Prostate gland (tissue), 2 donors: ENCODE data around the gene SRPK1.

ENCODE experiments used
- POLR2A ChIP-seq: fragments of 450-650 bp; IDR thresholded peaks from one replicate; pipeline ENCODE4 v1.6.1; 2016; ENCODE audit warnings: antibody characterized with exemption, mild to moderate bottlenecking
- TF ChIP-seq, protein P1 (sequence below), 4 experiments: fragments of 200-600 bp in 2 of 4; fragments of 450-650 bp in 2 of 4; sonication (generic) in 2 of 4; IDR thresholded peaks; 1 replicate in 3 of 4; 2 replicates in 1 of 4; pipeline ENCODE4 v1.5.1; 2016 to 2019; ENCODE audit warnings: antibody characterized with exemption in 4 of 4, mild to moderate bottlenecking in 2 of 4, moderate library complexity in 2 of 4

DNA sequence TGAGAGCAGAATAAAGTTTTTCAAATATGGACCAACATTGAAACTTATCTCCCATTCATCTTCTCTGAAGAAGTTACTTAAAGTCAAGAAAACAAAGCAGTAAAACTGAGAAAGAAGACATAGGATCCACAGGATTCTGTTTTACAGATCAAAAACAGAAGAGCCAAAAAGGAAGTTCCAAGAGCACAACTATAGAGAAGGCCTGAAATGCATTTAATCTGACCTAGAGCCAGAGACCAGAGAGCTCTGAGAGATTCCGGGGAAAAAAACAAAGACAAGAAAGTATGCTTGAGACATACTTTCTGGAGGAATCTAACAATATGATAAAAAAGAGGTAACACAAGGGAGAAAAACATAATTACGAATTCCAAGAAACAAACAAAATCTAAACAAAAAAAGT is 26.1 kb downstream of the SRPK1 start:
- TF ChIP-seq, protein P1, sequence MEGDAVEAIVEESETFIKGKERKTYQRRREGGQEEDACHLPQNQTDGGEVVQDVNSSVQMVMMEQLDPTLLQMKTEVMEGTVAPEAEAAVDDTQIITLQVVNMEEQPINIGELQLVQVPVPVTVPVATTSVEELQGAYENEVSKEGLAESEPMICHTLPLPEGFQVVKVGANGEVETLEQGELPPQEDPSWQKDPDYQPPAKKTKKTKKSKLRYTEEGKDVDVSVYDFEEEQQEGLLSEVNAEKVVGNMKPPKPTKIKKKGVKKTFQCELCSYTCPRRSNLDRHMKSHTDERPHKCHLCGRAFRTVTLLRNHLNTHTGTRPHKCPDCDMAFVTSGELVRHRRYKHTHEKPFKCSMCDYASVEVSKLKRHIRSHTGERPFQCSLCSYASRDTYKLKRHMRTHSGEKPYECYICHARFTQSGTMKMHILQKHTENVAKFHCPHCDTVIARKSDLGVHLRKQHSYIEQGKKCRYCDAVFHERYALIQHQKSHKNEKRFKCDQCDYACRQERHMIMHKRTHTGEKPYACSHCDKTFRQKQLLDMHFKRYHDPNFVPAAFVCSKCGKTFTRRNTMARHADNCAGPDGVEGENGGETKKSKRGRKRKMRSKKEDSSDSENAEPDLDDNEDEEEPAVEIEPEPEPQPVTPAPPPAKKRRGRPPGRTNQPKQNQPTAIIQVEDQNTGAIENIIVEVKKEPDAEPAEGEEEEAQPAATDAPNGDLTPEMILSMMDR (IDR thresholded peaks at IDR 0.05) = no peak
- no peak for TF ChIP-seq POLR2A
